Islet of Langerhans (tissue), 1 donor: Measurements from ENCODE around the gene NF2.

Experiments
- FAIRE-seq: peaks from one replicate; lab custom pipeline; 2011; peaks lifted over from hg19 to GRCh38; lab: Jason Lieb, UNC

NF2 gene

GRCh38 chr22:29702931-29703501, 99.6 kb downstream of the NF2 start:
- no peak for FAIRE-seq

DNA sequence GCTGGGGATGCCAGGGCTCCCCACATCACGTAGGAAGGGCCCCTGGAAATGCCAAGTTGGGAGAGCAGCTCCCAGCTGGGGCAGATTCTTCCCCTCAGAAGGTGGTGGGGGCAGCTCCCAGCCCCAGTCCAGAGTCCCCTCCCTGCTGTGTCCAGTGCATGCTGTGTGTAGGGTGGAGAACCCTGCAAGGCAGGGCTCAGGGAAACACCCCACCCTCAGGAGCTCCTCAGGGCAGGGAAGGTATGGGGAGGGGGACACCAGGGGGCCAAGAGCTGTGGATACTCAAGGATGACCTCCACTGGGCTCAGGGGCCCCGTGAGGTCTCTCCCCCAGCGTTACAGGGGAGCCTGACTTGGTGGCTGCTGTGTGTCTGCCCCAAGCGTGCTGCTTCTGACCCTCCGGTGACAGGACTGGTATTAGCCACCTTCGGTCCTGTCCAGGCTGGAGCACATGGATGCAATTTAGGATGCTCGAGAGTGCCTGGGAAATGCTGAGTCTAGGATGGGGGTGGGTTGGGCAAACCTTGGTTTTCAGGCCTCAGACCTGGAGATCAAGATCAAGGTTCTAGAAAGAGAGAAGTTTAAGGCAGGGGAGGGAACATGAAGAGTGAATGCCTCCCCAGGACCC, 100.2 kb downstream of the NF2 start:
- no peak for FAIRE-seq

DNA sequence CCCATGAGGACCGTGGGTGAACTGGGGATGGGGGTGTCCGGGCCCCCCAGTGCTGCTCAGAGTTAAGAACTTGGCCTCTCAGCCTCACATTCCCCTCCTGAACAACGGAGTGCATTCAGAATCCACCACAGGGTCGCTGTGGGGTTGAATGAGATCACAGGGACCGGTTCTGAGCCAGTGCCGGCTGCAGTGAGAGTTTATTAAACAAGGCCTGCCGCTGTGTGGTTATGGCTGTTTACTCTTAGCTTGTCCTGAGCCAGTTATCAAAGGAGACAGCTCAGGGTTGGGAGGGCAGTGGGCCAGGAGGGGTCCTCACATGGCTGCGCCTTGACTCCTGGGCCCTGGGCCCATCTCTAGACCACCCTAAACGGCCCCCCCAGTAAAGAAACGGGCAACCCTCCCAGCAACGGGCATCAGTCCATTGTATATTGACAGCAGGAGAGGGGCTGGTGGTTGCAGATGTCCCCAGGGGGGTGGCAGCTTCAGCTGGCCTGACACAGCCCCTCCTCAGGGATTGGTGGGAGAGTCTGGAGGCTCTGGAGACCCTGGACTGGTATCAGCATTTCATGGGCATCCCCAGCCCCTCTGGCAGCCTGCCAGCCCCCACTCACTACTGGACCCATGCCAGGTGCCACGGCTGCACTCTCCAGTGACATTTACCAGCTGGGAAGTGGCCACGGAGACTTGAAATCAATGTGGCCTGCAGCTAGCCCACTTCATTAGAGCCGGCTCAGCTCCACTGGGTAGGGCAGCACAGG, 101.3 kb downstream of the NF2 start:
- FAIRE-seq, result no peak

DNA sequence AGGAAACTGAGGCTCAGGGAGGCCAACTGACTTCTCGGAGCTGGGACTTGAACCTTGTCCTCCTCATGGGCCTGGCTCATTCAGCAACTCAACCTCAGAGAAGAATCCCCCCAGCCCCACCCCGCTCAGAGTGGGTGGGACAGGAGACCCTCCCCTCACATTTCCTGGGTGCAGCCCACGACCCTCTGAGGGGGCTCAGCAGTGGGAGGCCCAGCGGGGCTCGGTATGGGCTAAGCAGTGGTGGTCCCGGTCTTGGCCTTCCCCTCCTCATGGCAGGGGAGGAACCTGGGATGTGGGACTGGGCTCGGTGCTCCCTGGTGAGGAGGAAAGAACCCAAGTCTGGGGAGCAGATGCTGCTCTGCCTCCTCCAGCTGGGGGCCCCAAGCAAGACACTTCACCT, 102.2 kb downstream of the NF2 start:
- no peak for FAIRE-seq

DNA sequence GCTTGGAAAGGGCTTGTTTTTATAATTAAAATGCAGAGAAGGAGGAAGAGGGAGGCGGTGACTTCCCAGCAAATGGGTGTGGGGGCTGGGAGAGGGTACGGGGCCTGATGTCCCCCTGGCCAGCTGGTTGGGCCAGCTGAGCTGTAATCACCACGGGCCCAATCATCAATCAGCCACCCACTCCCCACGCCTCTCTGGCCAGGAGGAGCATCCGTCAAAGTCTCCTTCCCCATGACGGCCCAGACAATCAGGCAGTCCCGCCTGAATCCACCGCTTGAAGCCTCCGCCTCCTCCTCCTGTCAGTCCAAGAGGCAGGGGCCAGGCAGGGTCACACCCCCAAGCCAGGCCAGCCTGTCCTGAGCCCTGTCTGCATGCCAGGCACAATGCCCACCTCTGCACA, 103.1 kb downstream of the NF2 start:
- no peak for FAIRE-seq

GRCh38 chr22:29707010-29707409, 103.6 kb downstream of the NF2 start:
- no peak for FAIRE-seq

DNA sequence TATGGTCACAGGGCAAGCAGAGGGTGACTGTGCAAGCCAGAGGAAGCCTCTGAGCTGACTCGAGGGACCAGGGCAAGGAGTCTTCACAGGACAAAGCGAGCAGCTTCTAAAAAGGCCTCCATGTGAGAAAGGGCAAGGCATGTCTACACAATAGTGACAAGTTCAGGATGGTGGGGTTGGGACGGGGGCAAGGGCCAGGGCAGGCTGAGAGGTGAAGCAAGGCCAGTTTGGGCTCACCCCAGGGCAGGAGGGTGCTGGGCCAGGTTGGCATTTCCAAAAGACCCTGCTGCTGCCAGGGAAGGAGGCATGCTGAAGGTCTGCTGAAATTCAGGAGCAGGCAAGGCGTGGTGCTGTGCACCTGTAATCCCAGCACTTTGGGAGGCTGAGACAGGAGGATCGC, 104.0 kb downstream of the NF2 start:
- no peak for FAIRE-seq

DNA sequence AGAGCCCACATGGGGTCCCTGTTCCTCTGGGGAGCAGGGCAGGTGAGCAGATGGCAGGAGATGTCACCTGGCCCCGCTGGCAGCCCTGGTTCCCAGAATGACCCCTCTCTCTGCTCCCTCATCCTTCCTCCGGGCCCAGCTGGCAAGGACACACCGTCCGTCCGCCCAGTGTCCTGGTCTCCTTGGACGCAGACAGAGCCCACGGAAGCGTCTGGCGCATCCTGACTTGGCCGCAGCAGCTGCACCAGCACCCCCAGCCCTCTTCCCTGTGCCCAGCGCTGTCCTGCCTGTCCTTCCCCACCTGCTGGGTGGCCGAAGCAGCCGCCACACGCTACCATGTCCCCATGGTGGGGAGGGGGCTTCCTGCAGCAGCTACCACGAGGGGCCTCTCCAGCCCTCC, 106.8 kb downstream of the NF2 start:
- FAIRE-seq, result no peak

- no peak for FAIRE-seq
Measured at GRCh38 chr22:29710922-29711593, 107.6 kb downstream of the NF2 start.

GRCh38 chr22:29712119-29712518, 108.7 kb downstream of the NF2 start:
- FAIRE-seq, result no peak

DNA sequence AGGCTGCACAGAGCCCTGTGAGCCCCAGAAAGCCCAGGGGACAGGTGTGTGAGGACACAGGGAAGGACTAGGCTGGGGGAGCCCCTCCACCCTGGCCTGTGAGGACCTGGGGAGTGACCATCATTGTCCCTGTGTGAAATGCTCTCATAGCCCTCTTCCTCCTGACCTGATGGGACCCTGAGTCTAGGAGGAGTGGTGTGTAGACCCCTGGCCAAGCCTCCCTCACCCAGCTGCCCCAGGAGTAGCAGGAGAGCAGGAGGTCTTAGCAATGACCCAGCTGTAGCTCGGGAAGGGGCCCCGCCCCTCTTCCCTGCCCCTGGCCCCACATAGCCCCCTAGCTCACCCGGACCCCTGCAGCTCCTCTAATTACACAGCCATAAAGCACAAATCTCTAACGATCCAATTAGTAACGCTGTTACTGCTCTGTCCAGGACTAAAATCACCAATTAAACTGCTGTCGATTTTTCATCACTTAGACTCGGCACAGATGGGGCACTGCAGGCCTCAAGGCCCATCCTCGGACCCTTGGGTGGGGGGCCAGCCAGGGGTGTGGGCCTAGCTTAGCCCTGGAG, 109.8 kb downstream of the NF2 start:
- no peak for FAIRE-seq

DNA sequence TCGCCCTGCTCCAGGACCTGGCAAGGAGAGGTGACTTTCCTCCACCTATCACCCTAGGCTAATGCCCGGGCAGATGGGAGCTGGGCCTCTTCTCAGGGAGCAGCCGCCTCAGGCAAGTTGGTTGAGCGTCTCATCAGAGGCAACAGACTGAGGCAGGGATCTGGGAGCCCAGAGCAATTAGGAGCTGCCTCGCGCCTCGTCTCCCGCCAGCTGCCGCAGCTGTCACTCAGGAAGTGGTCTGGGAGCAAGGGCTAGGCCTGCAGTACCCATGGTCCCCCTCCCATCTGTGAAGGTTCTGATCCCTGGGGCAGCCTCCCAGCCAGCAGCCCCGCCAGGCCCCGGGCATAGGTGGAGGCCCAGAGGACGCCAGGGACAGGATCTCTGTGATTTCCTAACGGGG, 111.8 kb downstream of the NF2 start:
- no peak for FAIRE-seq

GRCh38 chr22:29715705-29716104, 112.3 kb downstream of the NF2 start:
- FAIRE-seq, result no peak

DNA sequence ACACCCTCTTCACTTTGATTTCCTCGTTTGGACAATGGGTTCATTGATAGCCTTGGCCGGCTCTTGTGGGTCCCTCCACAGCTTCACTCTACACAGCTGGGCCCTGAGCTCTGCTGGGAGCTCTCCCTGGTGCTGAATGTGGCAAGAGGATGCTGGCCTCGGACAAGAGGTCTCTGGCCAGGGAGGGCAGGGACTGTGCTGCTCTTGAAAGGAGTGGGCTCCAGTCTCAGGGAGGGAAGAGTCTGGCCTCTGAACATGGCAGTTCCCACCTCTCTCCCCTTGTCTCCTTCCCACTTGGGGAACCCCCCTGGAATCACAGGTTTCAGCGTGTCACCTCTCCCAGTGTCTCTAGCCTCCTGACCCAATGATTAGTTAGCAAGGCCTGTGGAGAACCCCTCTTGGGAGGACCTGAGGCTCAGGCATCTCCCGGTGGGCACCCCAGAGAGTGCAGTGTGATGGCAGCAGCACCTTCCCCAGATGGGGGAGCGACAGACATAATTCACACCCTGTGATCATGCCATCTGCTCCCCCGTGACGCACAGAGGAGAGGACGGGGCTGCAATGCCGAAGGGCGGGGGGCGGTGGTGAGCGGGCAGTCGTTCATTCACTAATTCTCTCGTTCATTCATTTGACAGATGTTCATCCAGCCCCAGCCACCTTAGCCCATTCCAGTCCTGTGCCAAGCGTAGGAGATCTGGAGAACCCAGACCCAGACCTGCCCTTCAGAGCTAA, 113.5 kb downstream of the NF2 start:
- FAIRE-seq, result no peak

GRCh38 chr22:29717789-29718188, 114.4 kb downstream of the NF2 start:
- no peak for FAIRE-seq

GRCh38 chr22:29718949-29719898, 115.8 kb downstream of the NF2 start:
- no peak for FAIRE-seq

DNA sequence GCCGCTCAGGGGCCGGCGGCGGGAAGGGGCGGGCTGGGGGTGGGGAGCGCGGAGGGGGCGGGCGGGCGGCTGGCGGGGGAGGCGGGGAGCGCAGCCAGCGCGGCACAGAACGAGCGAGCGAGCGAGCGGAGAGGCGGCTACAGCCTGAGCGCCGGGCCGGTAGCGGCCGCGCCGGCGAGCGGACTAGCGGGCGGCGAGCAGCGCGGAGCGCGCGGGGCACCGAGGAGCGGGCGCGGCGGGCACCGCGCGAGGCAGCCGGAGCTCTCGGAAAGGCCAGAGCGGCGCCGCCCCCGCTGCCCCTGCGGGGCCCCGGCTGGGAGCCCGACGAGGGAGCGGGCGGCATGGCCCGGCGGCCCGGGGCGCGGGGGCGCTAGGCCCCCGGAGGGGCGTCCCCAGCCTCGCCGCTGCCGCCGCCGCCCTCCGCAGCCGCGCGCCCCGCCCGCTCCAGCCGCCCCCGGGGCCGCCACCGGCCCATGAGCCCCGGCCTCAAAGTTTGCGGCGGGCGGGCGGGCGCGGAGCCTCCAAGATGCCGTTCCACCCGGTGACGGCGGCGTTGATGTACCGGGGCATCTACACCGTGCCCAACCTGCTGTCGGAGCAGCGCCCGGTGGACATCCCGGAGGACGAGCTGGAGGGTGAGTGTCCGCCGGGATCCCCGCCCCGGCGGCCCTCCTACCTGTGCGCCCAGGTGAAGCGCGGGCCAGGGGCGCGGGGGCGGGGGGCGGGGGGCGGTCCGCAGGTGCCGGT, 116.6 kb downstream of the NF2 start, which contains the start of gene CABP7:
TSS of gene CABP7 (plus strand) at position 105 of the 747 bp plus-strand sequence. CDS start at position 527, 422 bp downstream.
- FAIRE-seq, result no peak

DNA sequence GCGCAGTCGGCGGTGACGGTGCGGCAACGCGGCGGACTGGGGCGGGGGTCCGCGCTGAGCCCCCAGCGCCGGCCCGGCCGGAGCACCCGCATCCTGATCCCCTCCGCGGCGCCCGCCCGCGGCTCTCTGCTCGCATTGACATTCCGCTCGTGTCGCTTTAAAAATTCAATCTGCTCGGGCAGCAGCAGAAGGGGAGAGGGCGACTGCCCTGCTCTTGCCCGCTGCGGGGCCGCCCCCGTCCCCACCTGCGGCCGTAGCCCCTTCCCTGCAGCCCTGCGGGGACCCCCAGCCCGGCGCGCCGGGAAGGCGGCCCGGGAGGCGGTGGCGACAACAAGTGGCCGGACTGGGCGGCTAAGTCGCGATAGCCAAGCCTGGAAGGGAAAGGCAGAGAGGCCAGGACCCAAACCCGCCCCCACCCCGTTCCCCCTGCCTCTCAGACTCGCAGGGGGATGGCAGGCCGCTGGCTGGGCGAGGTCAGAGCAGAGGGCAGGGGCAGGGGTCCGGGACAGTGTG, 117.4 kb downstream of the NF2 start:
- FAIRE-seq, result no peak

DNA sequence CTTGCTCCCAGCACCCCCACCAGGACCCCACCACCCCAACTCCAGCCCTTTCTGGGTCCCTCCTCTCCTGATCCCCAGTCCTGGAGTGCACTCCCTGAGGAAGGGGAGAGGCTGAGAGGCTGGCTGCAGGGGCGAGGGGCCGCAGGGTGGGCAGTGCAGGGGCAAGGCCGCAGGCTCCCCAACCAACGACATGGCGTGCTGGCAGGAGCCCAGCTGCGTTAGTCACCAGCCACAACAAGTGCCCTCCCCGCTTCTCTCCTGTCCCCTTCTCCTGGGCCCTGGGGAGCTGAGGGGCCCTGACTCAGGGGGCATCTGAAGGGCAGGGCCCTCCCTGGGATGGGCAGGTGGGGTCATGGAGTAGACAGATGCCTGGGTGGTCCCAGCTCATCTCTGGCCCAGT, 118.7 kb downstream of the NF2 start:
- no peak for FAIRE-seq

GRCh38 chr22:29722587-29722986, 119.2 kb downstream of the NF2 start:
- FAIRE-seq, result no peak
